Measurements from ENCODE around the gene CD27.

The CD27 gene

DNA sequence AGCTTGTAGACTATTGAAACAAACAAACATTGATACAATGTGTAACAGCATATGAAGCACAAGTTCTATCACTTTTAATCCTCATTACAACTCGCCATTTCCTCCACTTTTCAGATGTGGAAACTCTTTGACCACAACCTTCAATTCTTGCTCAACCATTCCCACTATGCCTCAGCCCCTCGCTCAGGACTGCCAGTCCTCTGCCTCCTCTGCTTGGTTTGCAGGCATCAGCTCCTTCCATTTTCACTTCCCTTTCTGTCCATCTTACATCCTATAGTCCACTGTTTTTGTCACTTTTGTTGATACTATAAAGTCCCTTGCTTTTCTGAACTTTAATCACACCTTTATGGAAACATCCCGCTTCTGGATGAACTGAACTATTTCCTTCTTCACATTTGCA is 28.2 kb upstream of the CD27 start:
- no peak for DNase-seq (ENCODE audit: low spot score)
- H3K27ac ChIP-seq = peak overlapping the region in 1 of 2 donors; percentile 27
- TF ChIP-seq CTCF (IDR thresholded peaks at IDR 0.05) = no peak
- H3K4me3 ChIP-seq = no peak overlapping the region

GRCh38 chr12:6418796-6419195 is 26.0 kb upstream of the CD27 start:
- no peak for DNase-seq (ENCODE audit: low spot score)
- TF ChIP-seq CTCF (IDR thresholded peaks at IDR 0.05) = no peak
- H3K4me3 ChIP-seq = no peak overlapping the region
- H3K27ac ChIP-seq = no peak overlapping the region

DNA sequence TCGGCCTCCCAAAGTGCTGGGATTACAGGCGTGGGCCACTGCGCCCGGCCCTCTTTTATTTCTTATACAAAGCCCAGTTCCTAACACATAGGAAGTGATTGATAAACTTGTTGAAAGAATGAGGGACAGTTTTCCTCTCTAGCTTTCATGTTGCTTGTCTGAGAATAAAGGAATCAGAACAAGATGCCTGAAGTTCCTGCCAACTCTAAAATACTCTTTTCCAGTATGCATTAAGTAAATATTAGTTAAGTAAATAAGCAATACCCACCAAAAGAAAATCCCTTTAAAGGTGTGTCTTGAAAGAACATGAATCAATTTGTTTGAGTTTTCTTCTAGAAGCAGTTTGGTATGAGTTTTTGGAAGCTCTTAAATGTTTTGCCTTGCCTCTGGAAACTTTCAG is 24.4 kb upstream of the CD27 start:
- Histone ChIP-seq H3K4me3 (no peak overlapping the region), H3K27ac (no peak overlapping the region)
- no peak for DNase-seq (ENCODE audit: low spot score)
- no peak for TF ChIP-seq CTCF (IDR thresholded peaks at IDR 0.05)

DNA sequence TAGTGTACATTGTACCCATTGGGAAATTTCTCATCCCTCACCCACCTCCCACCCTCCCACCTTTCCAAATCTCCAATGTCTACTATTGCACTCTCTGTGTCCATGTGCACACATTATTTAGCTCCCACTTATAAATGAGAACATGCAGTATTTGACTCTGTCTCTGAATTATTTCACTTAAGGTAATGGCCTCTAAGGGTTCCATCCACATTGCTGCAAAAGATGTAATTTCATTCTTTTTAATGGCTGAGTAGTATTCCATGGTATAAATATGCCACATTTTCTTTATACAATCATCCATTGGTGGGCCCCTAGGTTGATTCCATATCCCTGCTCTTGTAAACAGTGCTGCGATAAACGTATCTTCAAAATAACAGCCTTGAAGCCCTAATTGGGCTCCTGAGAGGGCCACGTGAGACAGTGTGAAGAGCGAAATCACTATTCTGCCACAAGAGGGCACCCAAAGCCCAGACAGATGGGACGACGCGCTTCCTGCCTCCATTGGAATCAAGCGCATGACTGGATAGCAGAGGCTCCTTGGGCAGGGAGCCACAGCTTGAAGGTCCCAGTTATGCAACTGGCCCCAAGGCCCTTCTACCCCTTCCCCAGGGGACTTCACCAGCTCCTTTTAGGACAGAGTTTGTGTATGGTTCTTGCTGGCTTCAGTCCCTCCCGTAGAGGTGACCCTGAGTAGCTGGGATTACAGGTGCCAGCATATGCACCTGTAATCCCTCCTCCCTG is 21.3 kb upstream of the CD27 start:
- peak; percentile 87 for DNase-seq (ENCODE audit: low spot score)
- peak; percentile 49 for TF ChIP-seq CTCF (IDR thresholded peaks at IDR 0.05)
- Histone ChIP-seq H3K27ac (peak overlapping the region in 1 of 2 donors; percentile 38), H3K4me3 (peak overlapping the region; percentile 13)

- peak overlapping the region in 1 of 2 donors; percentile 38 for H3K27ac ChIP-seq
- H3K4me3 ChIP-seq = peak overlapping the region; percentile 13
- no peak for DNase-seq (ENCODE audit: low spot score)
- TF ChIP-seq CTCF (IDR thresholded peaks at IDR 0.05) = no peak
These were observed 20.8 kb upstream of the CD27 start for GRCh38 chr12:6424008-6424347.

- Histone ChIP-seq H3K4me3 (no peak overlapping the region), H3K27ac (no peak overlapping the region)
- DNase-seq (ENCODE audit: low spot score) = no peak
- no peak for TF ChIP-seq CTCF (IDR thresholded peaks at IDR 0.05)
These were observed 19.9 kb upstream of the CD27 start for GRCh38 chr12:6424866-6425265.
